Measurements from ENCODE around the gene DUS2.

DNA sequence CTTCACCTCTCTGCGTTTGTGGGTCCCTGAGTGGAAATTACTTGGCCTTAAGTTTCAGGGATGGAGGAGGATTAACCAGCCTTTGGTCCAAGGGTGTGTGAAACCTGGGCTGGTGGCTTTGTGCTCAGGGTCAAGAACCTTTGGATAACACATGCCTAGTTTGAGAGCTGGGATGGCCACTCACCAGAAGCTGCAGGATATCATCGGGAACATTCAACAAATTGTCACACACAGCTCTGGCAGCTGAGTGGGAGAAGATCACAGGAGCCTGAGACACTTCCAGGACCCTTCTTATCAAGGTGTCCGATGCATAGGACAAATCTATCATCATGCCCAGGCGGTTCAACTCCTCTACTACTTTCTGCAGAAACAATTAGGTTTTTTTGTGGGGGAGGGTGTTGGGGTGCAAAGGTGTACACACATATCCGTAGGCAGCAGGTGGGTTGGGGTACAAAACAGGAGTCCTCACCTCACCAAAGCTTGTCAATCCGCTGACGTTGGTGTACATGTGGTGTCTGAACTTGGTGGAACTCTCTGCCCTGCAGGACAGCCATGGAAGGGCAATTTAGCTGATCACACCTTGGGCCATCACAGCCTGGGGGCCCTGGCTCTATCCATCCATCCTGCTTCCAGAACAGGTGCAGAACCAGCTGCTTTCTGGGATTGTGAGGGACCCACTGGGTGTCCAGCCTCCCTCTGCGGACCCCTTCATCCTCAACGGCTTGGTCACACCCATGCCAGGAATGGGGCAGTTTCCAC is 45.4 kb upstream of the DUS2 start:
- TF ChIP-seq, protein P1, sequence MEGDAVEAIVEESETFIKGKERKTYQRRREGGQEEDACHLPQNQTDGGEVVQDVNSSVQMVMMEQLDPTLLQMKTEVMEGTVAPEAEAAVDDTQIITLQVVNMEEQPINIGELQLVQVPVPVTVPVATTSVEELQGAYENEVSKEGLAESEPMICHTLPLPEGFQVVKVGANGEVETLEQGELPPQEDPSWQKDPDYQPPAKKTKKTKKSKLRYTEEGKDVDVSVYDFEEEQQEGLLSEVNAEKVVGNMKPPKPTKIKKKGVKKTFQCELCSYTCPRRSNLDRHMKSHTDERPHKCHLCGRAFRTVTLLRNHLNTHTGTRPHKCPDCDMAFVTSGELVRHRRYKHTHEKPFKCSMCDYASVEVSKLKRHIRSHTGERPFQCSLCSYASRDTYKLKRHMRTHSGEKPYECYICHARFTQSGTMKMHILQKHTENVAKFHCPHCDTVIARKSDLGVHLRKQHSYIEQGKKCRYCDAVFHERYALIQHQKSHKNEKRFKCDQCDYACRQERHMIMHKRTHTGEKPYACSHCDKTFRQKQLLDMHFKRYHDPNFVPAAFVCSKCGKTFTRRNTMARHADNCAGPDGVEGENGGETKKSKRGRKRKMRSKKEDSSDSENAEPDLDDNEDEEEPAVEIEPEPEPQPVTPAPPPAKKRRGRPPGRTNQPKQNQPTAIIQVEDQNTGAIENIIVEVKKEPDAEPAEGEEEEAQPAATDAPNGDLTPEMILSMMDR (IDR thresholded peaks at IDR 0.05), result no peak
- TF ChIP-seq POLR2A (IDR thresholded peaks at IDR 0.05; ENCODE audit: low read depth), result no peak
- TF ChIP-seq POLR2AphosphoS5 (IDR thresholded peaks at IDR 0.05), result no peak

Data from esophagus muscularis mucosa (tissue), 3 donors.